GM23338 (cell line): ENCODE measurements around the gene SLC6A7. TPM values are rescaled to one million over a fixed set of nuclear protein-coding genes. Genes with fewer than 3 reads are reported as not detected.
A peak's percentile ranks its signal among the peaks of the same experiment; 100 is the strongest.

ENCODE experiments used
- ATAC-seq: fragments of 200-7000 bp; cut with Tn5 transposase; 3 replicates; pipeline ENCODE4 v1.9.1; 2020
- DNase-seq: peaks from one replicate; pipeline ENCODE4 v3.0.0-alpha.2; 2015; ENCODE audit warnings: low spot score
- H2AFZ ChIP-seq: fragments of 200-600 bp; sonication (generic); 2 replicates; pipeline ENCODE4 v1.8.0; 2016; ENCODE audit warnings: antibody characterized with exemption, mild to moderate bottlenecking, moderate library complexity
- H3F3A ChIP-seq: fragments of 200-600 bp; sonication (generic); replicated peaks from 2 replicates; pipeline ENCODE4 v1.8.0; 2017; ENCODE audit warnings: antibody characterized with exemption, mixed run types, low read depth
- H3K27ac ChIP-seq: fragments of 200-600 bp; sonication (generic); 2 replicates; pipeline ENCODE4 v1.6.1; 2016; ENCODE audit warnings: low read depth
- H3K27me3 ChIP-seq: fragments of 200-600 bp; sonication (generic); 2 replicates; pipeline ENCODE4 v1.8.0; 2016; ENCODE audit warnings: mild to moderate bottlenecking, mixed run types, moderate library complexity; ENCODE audit not compliant: insufficient read depth
- H3K36me3 ChIP-seq: fragments of 200-600 bp; sonication (generic); 2 replicates; pipeline ENCODE4 v1.8.0; 2016; ENCODE audit warnings: mild to moderate bottlenecking; ENCODE audit not compliant: insufficient read depth
- H3K4me1 ChIP-seq: fragments of 200-600 bp; sonication (generic); 2 replicates; pipeline ENCODE4 v1.8.0; 2016; ENCODE audit warnings: mild to moderate bottlenecking, moderate library complexity; ENCODE audit not compliant: insufficient read depth
- H3K4me2 ChIP-seq: fragments of 200-600 bp; sonication (generic); 2 replicates; pipeline ENCODE4 v1.7.1; 2017; ENCODE audit warnings: mixed run types
- H3K4me3 ChIP-seq: fragments of 200-600 bp; sonication (generic); 2 replicates; pipeline ENCODE4 v1.6.1; 2016; ENCODE audit warnings: mixed run types
- H3K79me2 ChIP-seq: fragments of 200-600 bp; sonication (generic); replicated peaks from 2 replicates; pipeline ENCODE4 v1.8.0; 2017; ENCODE audit warnings: mild to moderate bottlenecking; ENCODE audit not compliant: insufficient read depth
- H3K9me2 ChIP-seq: fragments of 200-600 bp; sonication (generic); 2 replicates; pipeline ENCODE4 v1.8.0; 2017; ENCODE audit not compliant: insufficient read depth
- H4K20me1 ChIP-seq: fragments of 200-600 bp; sonication (generic); replicated peaks from 2 replicates; pipeline ENCODE4 v1.8.0; 2017; ENCODE audit warnings: mild to moderate bottlenecking; ENCODE audit not compliant: insufficient read depth
- H3K27ac Mint-ChIP-seq: 2 replicates; pipeline ENCODE4 v1.8.0; 2020; ENCODE audit warnings: inconsistent platforms, mild to moderate bottlenecking, moderate library complexity, mixed read lengths
- H3K27me3 Mint-ChIP-seq: 3 replicates; pipeline ENCODE4 v1.8.0; 2022; ENCODE audit warnings: low read depth, mild to moderate bottlenecking, moderate library complexity, mixed read lengths, inconsistent platforms; ENCODE audit not compliant: insufficient read depth, poor library complexity
- H3K36me3 Mint-ChIP-seq: 3 replicates; pipeline ENCODE4 v1.8.0; 2021; ENCODE audit warnings: low read depth, mild to moderate bottlenecking, inconsistent platforms, moderate library complexity, mixed read lengths
- H3K4me1 Mint-ChIP-seq: 3 replicates; pipeline ENCODE4 v1.8.0; 2020; ENCODE audit warnings: mild to moderate bottlenecking, inconsistent platforms, mixed read lengths
- H3K4me3 Mint-ChIP-seq: 3 replicates; pipeline ENCODE4 v1.8.0; 2021; ENCODE audit warnings: moderate library complexity, mild to moderate bottlenecking, inconsistent platforms, mixed read lengths
- H3K9me3 Mint-ChIP-seq: 3 replicates; pipeline ENCODE4 v1.8.0; 2020; ENCODE audit warnings: moderate library complexity, mild to moderate bottlenecking, inconsistent platforms, mixed read lengths
- EZH2 ChIP-seq: fragments of 200-600 bp; sonication (generic); IDR thresholded peaks from one replicate; pipeline ENCODE4 v1.8.0; 2017; ENCODE audit warnings: antibody characterized with exemption, mild to moderate bottlenecking, low read depth; ENCODE audit not compliant: unreplicated experiment
- EZH2phosphoT487 ChIP-seq: fragments of 200-600 bp; sonication (generic); IDR thresholded peaks from one replicate; pipeline ENCODE4 v1.8.1; 2018; ENCODE audit warnings: antibody characterized with exemption; ENCODE audit not compliant: unreplicated experiment
- JUNB ChIP-seq: IDR thresholded peaks from one replicate; pipeline ENCODE4 v1.6.1; 2016; ENCODE audit warnings: antibody characterized with exemption; ENCODE audit not compliant: unreplicated experiment
- POLR2AphosphoS5 ChIP-seq: IDR thresholded peaks from 2 replicates; pipeline ENCODE4 v1.6.1; 2016; ENCODE audit warnings: antibody characterized with exemption, low read depth
- REST ChIP-seq: IDR thresholded peaks from one replicate; pipeline ENCODE4 v1.6.1; 2018; ENCODE audit warnings: antibody characterized with exemption; ENCODE audit not compliant: unreplicated experiment
- ZNF331 ChIP-seq: fragments of 250-450 bp; sonication (Bioruptor Pico); IDR thresholded peaks from 2 replicates; pipeline ENCODE4 v1.5.0; 2020; ENCODE audit warnings: low read depth, mild to moderate bottlenecking, moderate library complexity
- ZNF462 ChIP-seq: fragments of 250-450 bp; sonication (Bioruptor Pico); IDR thresholded peaks from 2 replicates; pipeline ENCODE4 v1.5.0; 2020; ENCODE audit warnings: mild to moderate bottlenecking, moderate library complexity
- polyA plus RNA-seq: library from polyadenylated mRNA; unstranded; fragments of >200 nt; fragmentation: Nextera tagmentation; extraction: Ambion mirVana; gene quantifications from 2 replicates; pipeline ENCODE4 v1.2.1, GENCODE V29; 2016
- total RNA-seq: library from RNA; depleted of rRNA; stranded (reverse); fragments of >200 nt; shearing (Covaris generic); gene quantifications from 2 replicates; pipeline ENCODE4 v1.2.3, GENCODE V29; 2014
- TF ChIP-seq, protein P1 (sequence below), 2 experiments: fragments of 200-600 bp in 1 of 2; sonication (generic) in 1 of 2; conservative IDR thresholded peaks; 2 replicates each; pipeline versions ENCODE4 v1.5.1 to v1.6.1; 2016 to 2017; ENCODE audit warnings: antibody characterized with exemption in 2 of 2, low read depth in 2 of 2, mild to moderate bottlenecking in 2 of 2, moderate library complexity in 1 of 2
- TF ChIP-seq, protein P2 (sequence below): IDR thresholded peaks from 2 replicates; pipeline ENCODE4 v1.6.1; 2016; ENCODE audit warnings: antibody characterized with exemption

The SLC6A7 gene
- total and polyA plus RNA-seq, 2 experiments from 2014 or later: not detected

DNA sequence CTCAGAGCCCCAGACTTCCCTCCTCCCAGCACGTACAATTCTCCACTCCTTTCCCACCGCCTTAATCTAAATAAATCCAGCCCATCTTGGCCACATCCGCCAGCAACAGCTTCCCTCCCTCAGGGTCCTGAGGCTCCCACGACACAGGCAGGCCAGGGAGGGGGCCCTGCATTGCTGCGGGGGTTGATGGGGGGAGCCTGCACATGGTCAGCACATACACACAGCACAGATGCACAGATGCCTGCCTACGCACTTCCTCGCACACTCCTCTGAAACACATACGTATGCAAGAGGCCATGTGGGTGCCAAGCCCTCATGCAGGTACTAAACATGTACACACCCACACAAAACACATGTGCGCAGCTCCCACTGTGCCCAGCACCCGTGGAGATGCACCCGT is 49.0 kb upstream of the SLC6A7 start (continued):
- TF ChIP-seq REST: no peak
- no peak for TF ChIP-seq JUNB
- TF ChIP-seq EZH2phosphoT487: no peak
- TF ChIP-seq EZH2: no peak
- TF ChIP-seq ZNF331: no peak

DNA sequence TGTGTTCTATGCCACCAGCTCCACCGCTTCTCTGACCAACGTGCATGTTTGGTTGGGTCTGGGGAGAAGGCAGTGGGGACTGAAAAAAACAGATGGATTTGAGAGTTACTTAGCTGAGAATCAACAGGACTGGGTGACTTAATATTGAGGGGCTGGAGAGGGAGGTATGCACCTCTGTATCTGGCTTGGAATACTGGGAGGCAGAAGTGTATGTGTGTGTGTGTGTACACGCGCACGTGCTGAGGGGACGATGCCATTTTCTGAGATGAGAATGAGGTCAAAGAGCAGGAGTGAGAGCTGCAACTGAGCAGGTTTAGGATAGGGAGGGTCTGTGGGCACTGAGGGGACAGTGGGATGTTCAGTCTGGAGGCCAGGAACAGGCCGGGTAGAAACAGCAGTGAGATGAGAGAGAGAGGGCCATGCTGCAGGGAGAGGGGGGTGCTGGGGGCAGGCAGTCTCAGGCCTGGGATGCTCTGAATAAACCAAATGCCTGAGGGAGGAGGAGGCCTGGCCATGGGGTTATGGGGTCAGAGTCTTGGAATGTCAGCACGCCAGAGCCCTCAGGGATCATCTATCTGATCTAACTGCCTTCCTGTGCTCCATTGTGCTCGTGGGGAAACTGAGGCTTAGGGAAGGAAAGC is 48.2 kb upstream of the SLC6A7 start:
- peaks cover 20% of the 10 kb centered on the region for H3K27me3 Mint-ChIP-seq
- H3K4me1 Mint-ChIP-seq: peaks cover 68% of the 10 kb centered on the region
- Histone ChIP-seq H3F3A (no peaks in the 10 kb centered on the region), H2AFZ (no peak overlapping the region), H3K36me3 (no peaks in the 10 kb centered on the region), H3K4me3 (no peak overlapping the region), H3K9me2 (no peaks in the 10 kb centered on the region), H3K27ac (no peak overlapping the region), H3K27me3 (no peaks in the 10 kb centered on the region), H3K79me2 (no peaks in the 10 kb centered on the region), H3K4me2 (no peak overlapping the region), H3K4me1 (peaks cover 27% of the 10 kb centered on the region), H4K20me1 (no peaks in the 10 kb centered on the region)
- no peak overlapping the region for H3K4me3 Mint-ChIP-seq
- H3K36me3 Mint-ChIP-seq: no peaks in the 10 kb centered on the region; the same call in 2 of the 3 replicates
- no peaks in the 10 kb centered on the region for H3K9me3 Mint-ChIP-seq
- no peak overlapping the region for H3K27ac Mint-ChIP-seq
- ATAC-seq: peak; percentile 11
- DNase-seq: peak; percentile 56
- TF ChIP-seq, protein P1, sequence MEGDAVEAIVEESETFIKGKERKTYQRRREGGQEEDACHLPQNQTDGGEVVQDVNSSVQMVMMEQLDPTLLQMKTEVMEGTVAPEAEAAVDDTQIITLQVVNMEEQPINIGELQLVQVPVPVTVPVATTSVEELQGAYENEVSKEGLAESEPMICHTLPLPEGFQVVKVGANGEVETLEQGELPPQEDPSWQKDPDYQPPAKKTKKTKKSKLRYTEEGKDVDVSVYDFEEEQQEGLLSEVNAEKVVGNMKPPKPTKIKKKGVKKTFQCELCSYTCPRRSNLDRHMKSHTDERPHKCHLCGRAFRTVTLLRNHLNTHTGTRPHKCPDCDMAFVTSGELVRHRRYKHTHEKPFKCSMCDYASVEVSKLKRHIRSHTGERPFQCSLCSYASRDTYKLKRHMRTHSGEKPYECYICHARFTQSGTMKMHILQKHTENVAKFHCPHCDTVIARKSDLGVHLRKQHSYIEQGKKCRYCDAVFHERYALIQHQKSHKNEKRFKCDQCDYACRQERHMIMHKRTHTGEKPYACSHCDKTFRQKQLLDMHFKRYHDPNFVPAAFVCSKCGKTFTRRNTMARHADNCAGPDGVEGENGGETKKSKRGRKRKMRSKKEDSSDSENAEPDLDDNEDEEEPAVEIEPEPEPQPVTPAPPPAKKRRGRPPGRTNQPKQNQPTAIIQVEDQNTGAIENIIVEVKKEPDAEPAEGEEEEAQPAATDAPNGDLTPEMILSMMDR (conservative IDR thresholded peaks at IDR 0.05; ENCODE audit: low read depth in 2 of 2): no peak
- no peak for TF ChIP-seq EZH2
- no peak for TF ChIP-seq JUNB
- TF ChIP-seq EZH2phosphoT487: no peak
- TF ChIP-seq POLR2AphosphoS5: no peak
- no peak for TF ChIP-seq ZNF462 (CRISPR knock-in tag)
- TF ChIP-seq, protein P2, sequence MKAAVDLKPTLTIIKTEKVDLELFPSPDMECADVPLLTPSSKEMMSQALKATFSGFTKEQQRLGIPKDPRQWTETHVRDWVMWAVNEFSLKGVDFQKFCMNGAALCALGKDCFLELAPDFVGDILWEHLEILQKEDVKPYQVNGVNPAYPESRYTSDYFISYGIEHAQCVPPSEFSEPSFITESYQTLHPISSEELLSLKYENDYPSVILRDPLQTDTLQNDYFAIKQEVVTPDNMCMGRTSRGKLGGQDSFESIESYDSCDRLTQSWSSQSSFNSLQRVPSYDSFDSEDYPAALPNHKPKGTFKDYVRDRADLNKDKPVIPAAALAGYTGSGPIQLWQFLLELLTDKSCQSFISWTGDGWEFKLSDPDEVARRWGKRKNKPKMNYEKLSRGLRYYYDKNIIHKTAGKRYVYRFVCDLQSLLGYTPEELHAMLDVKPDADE: no peak
